Fibroblast of villous mesenchyme (primary cell): ENCODE measurements around the gene DGKI. TPM values are rescaled to one million over a fixed set of nuclear protein-coding genes. Genes with fewer than 3 reads are reported as not detected.

ENCODE experiments used
- DNase-seq: peaks from one replicate; pipeline ENCODE4 v3.0.0-alpha.2; 2010; ENCODE audit warnings: low read depth
- H3K4me3 ChIP-seq: 2 replicates; pipeline ENCODE4 v1.5.1; 2011; ENCODE audit warnings: low read depth, mild to moderate bottlenecking, low read length
- CTCF ChIP-seq: IDR thresholded peaks from 2 replicates; pipeline ENCODE4 v1.5.1; 2012; ENCODE audit warnings: low read depth, mild to moderate bottlenecking, low read length; ENCODE audit not compliant: insufficient read depth
- total RNA-seq: library from RNA; depleted of rRNA; stranded (reverse); fragments of >200 nt; gene quantifications from 2 replicates; pipeline ENCODE4 v1.2.3, GENCODE V29; 2012

Gene DGKI
- 3.5 and 11.3 TPM in 2 replicates for total RNA-seq

- no peak for TF ChIP-seq CTCF
- no peak for DNase-seq
- peak within 1 kb of the TSS; percentile 43 for H3K4me3 ChIP-seq
Measured at GRCh38 chr7:137846827-137847567, at the start of gene DGKI. Gene DGKI (minus strand): TSS chr7:137846974.

- TF ChIP-seq CTCF, result no peak
- no peak for DNase-seq
- no peak overlapping the region for H3K4me3 ChIP-seq
Measured at GRCh38 chr7:137895301-137896221, 48.8 kb upstream of the DGKI start.

- no peak for DNase-seq
- TF ChIP-seq CTCF, result no peak
- no peak overlapping the region for H3K4me3 ChIP-seq
Measured at GRCh38 chr7:137893143-137893742, 46.5 kb upstream of the DGKI start.

GRCh38 chr7:137891016-137891655 lies 44.4 kb upstream of the DGKI start:
- no peak for DNase-seq
- H3K4me3 ChIP-seq, result no peak overlapping the region
- no peak for TF ChIP-seq CTCF

GRCh38 chr7:137890449-137890921 lies 43.7 kb upstream of the DGKI start:
- DNase-seq, result no peak
- no peak for TF ChIP-seq CTCF
- no peak overlapping the region for H3K4me3 ChIP-seq

- no peak for DNase-seq
Measured at GRCh38 chr7:137888241-137888640, 41.5 kb upstream of the DGKI start.

More at GRCh38 chr7:137888241-137888640, 41.5 kb upstream of the DGKI start:
- TF ChIP-seq CTCF, result no peak
- H3K4me3 ChIP-seq, result no peak overlapping the region
